Activated CD8-positive, alpha-beta memory T cell treated with anti-CD3 and anti-CD28 coated beads, Interleukin-2, amount 50 U/mL, for 24 hours (primary cell): ENCODE results near the gene TTLL13.
"Not testable (repeated sequence)": the region's sequence is repeated elsewhere in the genome, so short reads cannot be mapped to it uniquely, and the experiment has no call there.

ENCODE experiments used
- DNase-seq: peaks from one replicate; pipeline ENCODE4 v3.0.0-alpha.2; 2020; ENCODE audit errors: extremely low read depth

The TTLL13 gene

DNA sequence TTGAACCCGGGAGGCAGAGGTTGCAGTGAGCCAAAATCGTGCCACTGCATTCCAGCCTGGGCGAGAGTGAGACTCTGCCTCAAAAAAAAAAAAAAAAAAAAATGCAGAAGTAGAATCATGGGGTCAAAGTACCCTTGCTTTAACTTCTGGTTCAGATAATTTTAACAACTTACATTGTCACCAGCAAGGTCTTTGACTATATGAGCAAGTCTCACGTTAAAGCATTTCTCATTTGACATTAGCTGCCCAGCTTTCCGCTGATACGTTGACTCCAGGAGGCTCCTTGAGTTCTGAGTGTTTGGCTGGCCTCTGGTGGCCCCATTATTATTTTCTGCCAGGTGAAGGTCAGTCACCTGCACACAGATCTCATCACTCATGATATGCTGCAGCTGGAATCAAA, 32.3 kb downstream of the TTLL13 start:
- not testable (repeated sequence) for DNase-seq

DNA sequence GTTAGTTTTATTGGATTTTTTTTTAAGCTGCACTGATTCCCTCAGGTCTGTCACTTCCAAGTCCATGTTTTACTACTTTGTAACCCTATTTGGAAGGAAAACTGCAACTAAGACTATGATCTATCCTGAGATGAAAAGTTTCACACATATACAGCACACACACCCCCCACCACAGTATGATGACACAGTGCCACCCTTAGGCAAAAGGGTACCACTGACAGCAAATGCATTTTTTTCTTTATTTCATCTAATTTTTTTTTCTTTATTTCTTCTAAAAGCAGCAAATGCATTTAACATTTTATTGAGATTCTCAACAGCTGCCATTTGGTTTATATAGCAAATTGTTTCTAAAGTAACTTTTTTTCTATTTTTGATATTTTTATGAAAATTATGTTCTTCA, 37.3 kb downstream of the TTLL13 start:
- no peak for DNase-seq

DNA sequence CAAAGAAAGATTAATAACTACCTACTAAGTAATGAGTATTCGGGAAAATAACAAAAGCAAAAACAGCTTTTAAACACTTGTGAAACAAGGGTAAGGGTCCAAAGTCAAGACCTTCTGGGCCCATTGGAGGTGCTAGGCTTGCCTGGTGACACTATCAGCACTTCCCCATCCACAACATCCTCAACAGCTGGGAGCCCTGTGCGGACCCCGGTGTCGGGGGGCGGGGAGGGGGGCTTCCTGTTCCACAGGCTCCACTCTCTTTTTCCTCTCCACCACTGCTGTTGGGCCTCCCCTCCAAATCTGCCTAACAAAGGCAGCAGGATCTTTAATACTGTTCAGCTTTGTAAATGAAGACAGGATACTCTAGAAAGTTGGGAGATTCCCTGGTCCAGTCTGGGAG, 37.7 kb downstream of the TTLL13 start:
- no peak for DNase-seq

DNA sequence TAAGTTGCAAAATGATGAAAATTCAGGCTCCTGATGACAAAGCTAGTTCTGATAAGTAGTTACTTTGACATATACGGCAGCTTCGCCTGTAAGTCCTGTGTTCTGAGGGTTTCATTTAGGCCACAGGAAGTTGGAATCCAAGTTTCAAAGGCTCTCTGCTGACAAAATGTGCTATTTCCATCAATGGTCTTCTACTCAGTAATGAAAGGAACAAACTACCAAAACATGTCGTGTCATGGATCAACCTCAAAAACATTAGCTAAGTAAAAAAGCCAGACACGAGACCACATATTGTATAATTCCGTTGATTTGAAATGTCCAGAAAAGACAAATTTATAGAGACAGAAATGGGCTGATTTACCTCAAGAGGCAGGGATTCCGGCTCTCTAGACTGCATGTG, 38.6 kb downstream of the TTLL13 start:
- no peak for DNase-seq

DNA sequence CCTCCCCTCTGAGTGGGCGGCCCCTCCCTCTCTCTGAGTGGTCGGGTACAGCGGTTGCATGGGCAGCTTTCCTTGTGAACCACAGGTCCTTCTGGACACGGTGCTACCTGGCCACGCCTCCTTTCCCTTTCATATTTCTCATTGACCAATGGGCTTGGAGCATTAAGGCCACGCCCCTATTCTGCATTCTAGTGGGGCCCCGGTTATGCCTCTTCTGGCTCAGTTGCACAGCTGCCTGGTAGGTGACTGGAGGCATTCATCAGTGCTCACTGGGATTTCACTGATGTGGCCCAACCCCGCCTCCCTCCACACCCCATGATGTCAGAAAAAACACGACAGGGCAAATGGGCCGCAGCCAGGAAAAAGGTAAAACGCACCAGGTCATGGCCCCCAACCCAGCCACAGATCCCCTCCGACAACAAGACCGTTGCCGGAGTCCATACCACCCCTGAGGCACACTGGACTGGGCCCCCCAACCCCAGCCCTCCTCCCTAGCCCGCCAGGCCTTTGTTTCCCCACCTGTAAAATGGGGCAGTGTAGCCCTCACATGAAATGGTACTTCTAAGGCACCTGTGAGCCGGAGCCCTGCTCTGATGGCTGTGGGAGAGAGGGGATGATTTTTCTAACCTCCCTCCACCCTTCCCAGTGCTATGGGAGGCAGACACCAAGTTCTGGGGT, 42.5 kb downstream of the TTLL13 start:
- DNase-seq = no peak

DNA sequence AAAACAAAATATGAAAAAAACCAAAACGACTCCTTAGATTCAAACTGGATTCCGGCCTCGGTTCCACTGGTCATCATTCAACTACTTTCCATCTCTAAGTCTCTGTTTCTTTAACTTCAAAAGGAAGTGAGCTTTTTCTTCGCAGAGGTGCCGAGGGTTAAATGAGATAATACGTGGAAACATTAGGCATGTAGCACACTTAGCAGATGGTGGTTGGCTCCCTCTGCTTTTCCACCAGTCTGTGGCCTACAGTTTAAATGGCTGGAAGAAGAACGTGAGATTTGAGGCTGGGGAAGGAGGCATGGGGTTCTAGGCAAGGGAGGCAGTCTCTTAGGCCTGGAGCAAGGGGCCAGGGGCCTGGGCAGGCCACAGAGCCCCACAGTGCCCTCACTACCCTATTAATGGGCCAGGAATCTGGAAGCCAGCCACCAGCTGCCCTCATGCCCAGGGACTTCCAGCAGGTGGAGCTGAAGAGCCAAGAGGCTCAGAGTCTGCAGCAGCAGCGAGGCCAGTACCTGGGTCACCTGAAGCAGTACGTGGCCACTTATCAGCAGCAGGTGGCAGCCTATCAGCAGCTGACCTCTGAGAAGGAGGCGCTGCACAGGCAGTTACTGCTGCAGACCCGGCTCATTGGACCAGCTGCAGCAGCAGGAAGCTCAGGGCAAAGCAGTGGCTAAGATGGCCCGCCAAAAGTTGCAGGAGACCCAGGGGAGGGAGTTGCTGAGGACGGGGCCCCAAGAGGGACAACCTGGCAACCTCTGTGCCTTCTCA, 43.9 kb downstream of the TTLL13 start:
- DNase-seq = peak; percentile 19

DNA sequence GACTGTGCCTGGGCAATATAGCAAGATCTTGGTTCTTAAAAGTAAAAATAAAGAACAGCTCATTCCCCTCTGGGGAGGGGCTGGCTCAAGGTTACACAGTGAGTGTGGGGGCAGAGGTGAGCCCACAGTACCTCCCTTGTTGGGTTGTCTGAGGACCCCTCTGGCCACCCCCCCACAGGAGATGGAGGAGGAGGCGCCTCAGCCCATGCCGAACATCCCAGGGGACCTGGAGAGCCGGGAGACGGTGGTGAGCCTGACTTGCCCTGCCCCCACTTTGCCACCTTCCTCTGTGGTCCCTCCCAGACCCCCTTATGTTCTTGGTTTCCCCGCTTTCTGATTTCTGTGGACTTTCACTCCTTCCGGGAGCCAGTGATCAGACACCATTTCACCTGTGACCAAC, 44.8 kb downstream of the TTLL13 start:
- DNase-seq = no peak

DNA sequence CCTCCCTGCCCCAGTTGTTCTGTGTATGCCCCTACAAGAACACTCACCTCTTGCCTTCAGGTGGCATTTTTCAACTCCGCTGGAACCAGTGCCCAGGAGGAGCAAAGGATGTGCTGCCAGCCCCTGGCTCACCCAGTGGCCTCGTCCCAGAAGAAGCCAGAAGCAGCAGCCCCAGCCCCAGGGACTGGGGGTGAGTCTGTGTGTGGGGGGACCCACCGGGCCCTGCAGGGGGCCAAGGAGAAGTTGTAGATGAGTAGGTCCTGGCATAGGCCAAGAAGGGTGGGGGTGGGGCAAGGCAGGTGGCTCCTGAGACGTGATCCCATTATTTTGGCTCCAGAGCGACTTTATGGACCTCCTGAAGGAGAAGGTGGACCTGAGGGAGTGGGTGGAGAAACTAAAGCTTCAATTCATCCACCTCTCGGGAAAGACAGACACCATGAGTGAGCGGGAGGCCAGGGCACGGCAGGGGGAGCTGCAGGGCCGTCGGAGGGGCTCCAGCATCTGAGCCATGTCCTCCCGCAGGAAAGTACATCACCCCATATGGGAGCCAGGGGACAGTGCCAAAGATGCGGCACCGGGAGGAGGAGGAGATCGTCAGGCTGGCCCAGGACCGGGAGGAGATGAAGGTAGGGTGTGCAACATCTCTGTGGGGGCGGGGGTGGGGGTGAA, 45.4 kb downstream of the TTLL13 start:
- no peak for DNase-seq

DNA sequence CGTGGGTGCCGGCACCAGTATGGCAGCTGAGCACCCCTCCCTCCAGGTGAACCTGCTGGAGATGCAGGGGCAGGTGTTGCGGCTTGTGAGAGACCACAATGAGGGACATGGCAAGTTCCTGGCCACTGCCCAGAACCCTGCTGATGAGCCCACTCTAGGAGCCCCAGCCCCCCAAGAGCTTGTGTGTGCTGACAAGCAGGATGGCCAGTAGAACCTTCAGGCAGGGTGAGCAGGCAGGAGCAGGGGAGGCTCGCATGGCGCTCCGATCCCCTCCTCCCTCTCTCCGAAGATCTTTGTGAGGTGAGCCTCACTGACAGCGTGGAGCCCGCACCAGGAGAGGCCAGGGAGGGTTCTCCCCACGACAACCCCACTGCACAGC, 45.9 kb downstream of the TTLL13 start:
- DNase-seq = no peak

DNA sequence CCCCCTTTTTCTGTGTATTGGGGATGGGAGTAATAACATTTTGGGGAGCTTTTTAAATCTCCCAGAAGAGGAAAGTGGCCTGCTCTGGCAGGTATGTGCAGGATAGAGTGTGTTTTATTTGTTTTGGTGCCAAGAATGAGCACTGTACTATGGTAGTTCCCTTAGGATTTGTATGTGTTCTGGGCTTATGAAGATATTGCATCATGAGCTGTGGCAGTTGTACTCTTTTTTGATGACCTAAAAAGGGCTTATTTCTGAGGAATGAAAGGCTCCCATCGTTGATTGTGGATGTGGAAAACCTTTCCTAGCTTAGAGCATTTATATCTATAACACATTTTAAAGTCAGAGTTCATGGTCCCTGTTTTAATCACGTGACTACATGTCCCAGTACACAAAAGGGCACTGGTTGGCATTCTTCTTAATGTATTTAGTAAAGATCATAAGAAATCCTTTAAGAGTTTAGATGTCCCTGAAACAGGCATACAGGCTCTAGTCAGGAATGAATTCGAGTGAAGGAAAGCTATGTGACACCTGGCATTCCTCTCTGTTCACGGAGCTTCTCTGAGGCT, 47.0 kb downstream of the TTLL13 start:
- not testable (repeated sequence) for DNase-seq

DNA sequence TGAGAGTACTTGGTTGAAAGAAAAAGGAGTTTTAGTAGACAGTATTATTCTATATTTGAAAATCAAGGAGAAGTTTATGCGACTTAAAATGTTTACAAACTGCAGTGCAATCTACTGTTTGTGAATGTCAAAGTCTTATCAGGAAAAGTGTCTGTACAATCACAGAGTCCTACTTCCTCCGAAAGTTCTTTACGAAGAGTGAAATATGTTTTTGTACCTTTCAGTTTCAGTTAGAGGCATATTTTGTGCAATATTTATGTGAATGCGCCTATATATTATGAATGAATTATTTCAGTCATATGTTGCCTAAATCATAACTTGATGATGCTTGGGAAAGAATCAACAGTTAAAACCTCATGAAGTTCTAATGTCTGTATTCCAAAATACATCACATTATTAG, 47.7 kb downstream of the TTLL13 start:
- no peak for DNase-seq

DNA sequence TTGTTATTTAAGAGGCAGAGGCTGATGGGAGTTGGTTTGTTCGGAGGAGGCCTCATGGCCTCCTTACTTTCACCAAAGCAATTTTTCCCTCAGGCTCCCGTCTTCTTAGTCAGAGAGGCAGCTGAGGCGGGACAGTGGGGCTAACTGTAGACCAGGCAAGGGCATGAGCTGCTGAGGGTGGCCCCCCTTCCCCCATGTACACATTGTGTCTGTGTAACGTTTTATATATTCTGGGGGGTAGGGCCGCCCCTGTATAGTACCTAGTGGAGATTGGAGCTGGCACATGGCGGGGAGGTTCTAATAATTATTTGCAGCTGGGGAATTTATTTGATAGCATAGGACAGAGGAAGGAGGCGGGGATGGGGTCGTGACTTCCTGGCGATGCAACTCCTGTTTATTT, 51.2 kb downstream of the TTLL13 start:
- no peak for DNase-seq

DNA sequence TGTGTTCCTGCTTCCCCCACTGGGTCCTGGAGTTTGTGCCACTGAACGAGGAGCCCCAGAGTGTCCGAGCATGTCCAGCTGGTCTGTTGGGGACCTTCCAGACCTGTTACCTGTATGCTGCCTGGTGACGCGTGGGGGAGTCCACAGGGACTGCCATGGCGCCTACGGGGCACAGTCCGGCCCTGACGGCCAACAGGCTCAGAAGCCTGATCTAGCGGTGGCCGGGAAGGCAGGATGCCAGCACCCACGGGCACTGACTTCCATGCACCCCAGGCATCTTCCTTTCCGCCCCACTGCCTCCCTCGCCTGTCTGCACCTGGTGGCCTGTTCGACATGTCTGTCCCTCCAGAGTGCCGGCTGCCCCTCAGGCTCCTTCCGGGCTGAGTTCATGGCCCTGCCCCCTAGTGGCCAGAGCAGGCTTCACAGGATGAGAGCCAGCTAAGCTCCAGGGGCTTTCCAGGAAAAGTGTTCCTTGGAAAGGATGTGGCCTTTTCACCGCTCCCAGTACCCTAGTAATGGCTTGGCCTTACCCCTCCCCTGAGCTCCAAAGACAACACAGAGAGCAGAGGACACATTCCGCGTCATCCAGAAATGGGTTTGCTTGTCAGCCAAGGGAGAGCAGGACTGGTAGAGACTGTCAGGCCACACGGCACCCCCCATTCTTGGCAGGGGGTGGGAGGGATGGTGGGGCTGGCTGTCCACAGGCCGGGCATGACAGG, 51.8 kb downstream of the TTLL13 start:
- peak; percentile 24 for DNase-seq

DNA sequence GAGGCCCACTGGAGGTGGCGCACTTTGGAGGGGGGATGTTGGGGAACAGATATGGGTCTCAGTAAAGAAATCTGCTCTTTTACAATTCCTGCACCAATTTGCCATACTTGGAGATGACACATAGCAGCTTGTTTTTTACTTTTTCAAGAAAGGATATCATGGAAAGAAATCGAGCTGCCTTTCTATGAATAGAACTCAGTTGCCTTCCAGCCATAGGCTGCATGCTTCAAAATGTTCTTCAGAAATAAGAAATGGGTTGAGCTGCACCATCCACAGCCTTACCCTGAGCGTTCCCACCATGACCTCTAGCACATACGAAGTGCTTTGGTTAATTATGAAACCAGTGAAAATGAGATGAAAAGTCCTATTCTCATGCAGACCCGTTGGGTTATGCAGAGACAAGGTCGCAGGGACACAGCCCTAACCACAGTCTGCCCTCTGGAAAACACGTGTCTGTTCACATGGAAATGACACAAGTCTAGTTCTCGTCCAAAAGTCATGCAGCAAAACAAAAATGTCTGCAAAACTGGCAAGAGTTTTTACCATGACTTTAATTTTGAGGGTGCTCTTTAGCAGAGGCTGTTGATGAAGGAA, 52.4 kb downstream of the TTLL13 start:
- no peak for DNase-seq

DNA sequence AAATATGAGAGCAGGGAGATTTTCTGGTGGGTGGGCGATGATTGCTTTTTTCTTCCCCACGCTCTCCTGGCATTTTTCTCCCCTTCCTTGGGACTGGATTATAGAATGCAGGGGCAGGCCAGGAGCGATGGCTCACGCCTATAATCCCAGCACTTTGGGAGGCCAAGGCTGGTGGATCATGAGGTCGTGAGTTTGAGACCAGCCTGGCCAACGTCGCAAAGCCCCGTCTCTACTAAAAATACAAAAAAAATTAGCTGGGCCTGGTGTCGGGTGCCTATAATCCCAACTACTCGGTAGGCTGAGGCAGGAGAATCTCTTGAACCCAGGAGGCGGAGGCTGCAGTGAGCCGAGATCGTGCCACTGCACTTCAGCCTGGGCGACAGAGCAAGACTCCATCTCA, 56.0 kb downstream of the TTLL13 start:
- not testable (repeated sequence) for DNase-seq

DNA sequence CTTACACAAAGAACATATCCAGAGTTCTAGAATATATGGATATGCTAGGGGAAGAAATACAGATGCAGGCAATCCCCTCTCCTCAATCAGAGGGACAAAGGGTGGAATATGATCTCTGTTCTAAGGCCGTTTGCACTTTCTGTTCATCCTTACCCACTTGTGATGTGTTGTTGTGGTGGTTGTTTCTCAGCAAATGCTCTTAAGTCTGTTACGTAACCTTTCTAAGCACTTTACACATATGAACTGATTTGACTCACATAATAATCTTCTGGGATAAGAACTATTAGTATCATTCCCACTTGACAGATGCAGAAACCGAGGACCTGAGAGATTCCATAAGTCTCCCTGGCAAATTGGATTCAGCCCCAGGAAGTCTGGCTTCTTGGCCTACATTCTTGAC, 56.6 kb downstream of the TTLL13 start:
- no peak for DNase-seq

DNA sequence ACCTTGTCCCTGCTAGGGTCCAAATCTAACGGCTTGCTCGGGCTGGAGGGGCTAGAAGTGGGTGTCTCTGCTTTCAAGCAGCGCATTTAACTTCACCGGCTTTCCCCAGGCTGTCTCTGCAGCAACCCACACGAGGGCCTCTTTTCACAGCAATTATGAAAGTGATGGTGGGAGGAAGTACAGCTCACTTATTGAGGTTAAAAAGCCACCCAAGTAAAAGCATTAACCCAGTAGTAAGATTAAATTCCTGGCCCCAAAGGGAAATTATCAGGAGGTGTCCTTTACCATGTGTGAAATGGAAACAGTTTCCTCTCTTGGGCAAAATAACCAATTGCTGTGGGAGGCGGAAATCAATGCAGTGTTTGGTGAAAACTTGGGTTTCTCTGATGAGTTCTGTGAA, 57.2 kb downstream of the TTLL13 start:
- DNase-seq = peak; percentile 6

DNA sequence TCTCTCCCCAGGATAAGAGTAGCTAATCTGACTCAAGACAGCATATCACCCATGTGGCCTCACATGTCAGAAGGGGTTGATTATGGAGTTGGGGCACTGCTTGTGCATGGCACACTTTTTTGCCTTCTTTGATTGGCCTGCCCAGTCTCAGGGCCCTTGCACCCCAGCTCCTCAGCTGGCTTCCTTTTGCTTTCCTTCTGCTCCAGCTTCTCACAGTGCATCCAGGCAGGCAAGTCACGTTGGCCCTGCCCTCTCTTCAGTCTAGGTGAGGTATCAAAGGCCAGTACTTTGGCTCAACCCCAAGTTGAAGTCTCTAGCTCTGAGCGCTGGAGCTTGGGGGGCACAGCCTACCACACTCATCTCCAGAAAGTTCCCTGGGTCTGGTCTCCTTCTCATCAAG, 58.3 kb downstream of the TTLL13 start:
- no peak for DNase-seq

DNA sequence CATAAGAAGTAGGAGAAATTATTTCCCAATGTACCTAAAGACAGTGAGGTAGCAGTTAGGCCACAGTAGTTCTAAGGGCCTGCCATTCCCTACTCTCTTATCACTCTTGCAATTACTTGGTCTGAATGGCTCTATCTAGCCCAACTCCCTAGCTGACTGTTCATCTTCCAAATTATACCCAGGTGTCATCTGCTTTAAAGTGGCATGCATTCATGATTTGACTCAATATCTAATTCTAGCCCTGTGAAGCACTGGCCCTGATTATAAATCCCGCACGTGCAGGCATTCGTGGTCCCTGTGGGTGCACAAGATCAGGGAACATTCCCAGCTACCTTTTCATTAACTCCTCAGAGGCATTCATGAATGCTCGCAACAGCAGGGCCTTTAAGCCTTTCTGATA, 59.7 kb downstream of the TTLL13 start:
- no peak for DNase-seq
